Heart right ventricle (tissue), 16 donors: ENCODE data around the gene ARMC3. TPM values are rescaled to one million over a fixed set of nuclear protein-coding genes. Genes with fewer than 3 reads are reported as not detected.

Experiments used
- ATAC-seq, 8 donors: fragments of 200-7000 bp; cut with Tn5 transposase; one replicate each; pipeline ENCODE4 v1.9.1; 2020; ENCODE audit warnings: mild to moderate bottlenecking in 8 of 8, moderate library complexity in 8 of 8, moderate number of reproducible peaks in 1 of 8
- DNase-seq, 2 donors: peaks; one replicate each; pipeline ENCODE4 v3.0.0-alpha.2; 2020
- H3K27ac ChIP-seq, 10 donors: fragments of 200-600 bp; sonication (generic) in 2 of 10; one replicate each; pipeline versions ENCODE4 v1.5.0 to v1.8.0; 2020 to 2022; ENCODE audit warnings: mild to moderate bottlenecking in 3 of 10
- H3K27me3 ChIP-seq, 7 donors: fragments of 200-600 bp; one replicate each; pipeline ENCODE4 v1.8.0; 2021 to 2022; ENCODE audit warnings: mild to moderate bottlenecking in 2 of 7
- H3K36me3 ChIP-seq, 9 donors: fragments of 200-600 bp; sonication (generic) in 1 of 9; one replicate each; pipeline versions ENCODE4 v1.5.0 to v1.8.0; 2020 to 2022; ENCODE audit warnings: mild to moderate bottlenecking in 2 of 9
- H3K4me1 ChIP-seq, 9 donors: fragments of 200-600 bp; sonication (generic) in 1 of 9; one replicate each; pipeline versions ENCODE4 v1.5.0 to v1.8.0; 2020 to 2022; ENCODE audit warnings: mild to moderate bottlenecking in 4 of 9
- H3K4me3 ChIP-seq, 10 donors: fragments of 200-600 bp; sonication (generic) in 2 of 10; one replicate each; pipeline versions ENCODE4 v1.5.0 to v1.8.0; 2020 to 2022; ENCODE audit warnings: mild to moderate bottlenecking in 7 of 10, moderate library complexity in 2 of 10
- H3K9me3 ChIP-seq, 11 donors: fragments of 200-600 bp in 10 of 11; sonication (generic) in 2 of 11; one replicate each; pipeline versions ENCODE4 v1.5.0 to v1.8.0; 2013 to 2022; ENCODE audit warnings: mild to moderate bottlenecking in 2 of 11, control low read depth in 1 of 11, moderate library complexity in 1 of 11
- WGBS, 2 donors: extraction: QIAGEN DNeasy Blood & Tissue Kit; methylation state at CpG; one replicate each; pipeline ENCODE4 v1.1.7; 2013; ENCODE audit warnings: inconsistent platforms in 1 of 2; 5-methylcytosine and 5-hydroxymethylcytosine counted together
- intact Hi-C, 10 donors: fragments of 100-400 bp; cut with DNase I; formaldehyde crosslinking; loops; one replicate each; pipeline versions ENCODE4 v1.11.1 to v1.14.2; 2022
- polyA plus RNA-seq, 2 donors: library from polyadenylated mRNA; stranded (reverse); fragments of 200-250 nt; gene quantifications; one replicate each; pipeline ENCODE4 v1.2.3, GENCODE V29; 2013
- total RNA-seq, 10 donors: library from RNA; stranded (reverse); fragmentation: NEBNext Ultra II Directional in 3 of 10; extraction: Animal tissue kit (Norgen Biotek cat#: 25700) in 3 of 10; gene quantifications; one replicate each; pipeline versions ENCODE4 v1.2.1 to v1.2.4, GENCODE V29; 2021 to 2023
- TF ChIP-seq, protein P1 (sequence below), 9 donors: fragments of 200-600 bp; sonication (generic) in 2 of 9; IDR thresholded peaks; one replicate each; pipeline versions ENCODE4 v1.5.0 to v1.8.0; 2021 to 2022; ENCODE audit warnings: antibody characterized with exemption in 9 of 9, mild to moderate bottlenecking in 5 of 9, moderate library complexity in 1 of 9
- donor health status: Arrhythmogenic right ventricular cardiomyopathy.
- donor health status: ischemic (EF 13 %, LVEDD 7.1; RV severe dilation, severe dysfunction).
- donor health status: healthy with polysubstance abuse.
- donor health status: DM: no; HTN: yes; CAD: no.
- donor health status: DM: no; HTN: no; CAD: no.
- donor health status: ischemic (EF 25% LVEDD 6.9; RV normal size, moderate dysfunction).
- donor health status: ischemic (EF 25% LVEDD 5.7; RV mildly dilated, moderate dysfunction).
- donor health status: healthy.
- donor health status: DM: yes; HTN: yes; CAD: no.
- donor health status: Ischemic cardiomyopathy.
- donor health status: ischemic (EF 35%, LVEDD 5.7; RV mildly dilated, moderate dysfunction).
- donor health status: nonischemic (EF 11% LVEDD 7.7; RV severe dilation, severe dysfunction).
- donor health status: DM: yes; HTN: yes; CAD: no.
- donor health status: PGD.
- donor health status: ischemic (EF 29% LVEDD 5.4; RV normal size, mild dysfunction).
- donor health status: nonischemic (EF 23%, LVEDD 6.1; RV moderate dilation, normal function).

Gene ARMC3
- total and polyA plus RNA-seq, 12 donors = not detected

DNA sequence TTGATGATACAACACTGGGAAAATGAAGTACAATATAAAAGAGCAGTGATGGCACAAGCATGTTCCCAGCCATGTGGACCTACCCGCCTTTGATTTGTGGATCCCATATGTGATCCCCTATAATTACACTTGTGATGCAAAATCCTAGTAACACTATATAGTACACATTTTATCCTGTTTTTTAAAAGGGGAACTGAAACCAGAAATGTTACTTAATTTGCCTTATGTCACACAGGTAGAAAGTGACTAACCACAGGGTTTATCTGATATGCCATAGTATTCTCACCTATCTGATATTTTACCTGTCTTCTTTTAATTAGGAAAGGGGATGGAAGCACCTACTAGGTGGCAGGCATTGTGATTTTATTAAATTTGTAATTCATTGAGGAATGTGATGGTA is 35.0 kb downstream of the ARMC3 start:
- DNase-seq (no peak), ATAC-seq (no peak)
- Histone ChIP-seq H3K27ac (no peak overlapping the region), H3K27me3 (no peaks in the 10 kb centered on the region), H3K4me3 (no peak overlapping the region), H3K36me3 (no peaks in the 10 kb centered on the region), H3K4me1 (peaks cover 0 to under 1% (median 0%) of the 10 kb centered on the region in 9 donors), H3K9me3 (peaks cover 0 to 5% (median 0%) of the 10 kb centered on the region in 11 donors)
- TF ChIP-seq, protein P1, sequence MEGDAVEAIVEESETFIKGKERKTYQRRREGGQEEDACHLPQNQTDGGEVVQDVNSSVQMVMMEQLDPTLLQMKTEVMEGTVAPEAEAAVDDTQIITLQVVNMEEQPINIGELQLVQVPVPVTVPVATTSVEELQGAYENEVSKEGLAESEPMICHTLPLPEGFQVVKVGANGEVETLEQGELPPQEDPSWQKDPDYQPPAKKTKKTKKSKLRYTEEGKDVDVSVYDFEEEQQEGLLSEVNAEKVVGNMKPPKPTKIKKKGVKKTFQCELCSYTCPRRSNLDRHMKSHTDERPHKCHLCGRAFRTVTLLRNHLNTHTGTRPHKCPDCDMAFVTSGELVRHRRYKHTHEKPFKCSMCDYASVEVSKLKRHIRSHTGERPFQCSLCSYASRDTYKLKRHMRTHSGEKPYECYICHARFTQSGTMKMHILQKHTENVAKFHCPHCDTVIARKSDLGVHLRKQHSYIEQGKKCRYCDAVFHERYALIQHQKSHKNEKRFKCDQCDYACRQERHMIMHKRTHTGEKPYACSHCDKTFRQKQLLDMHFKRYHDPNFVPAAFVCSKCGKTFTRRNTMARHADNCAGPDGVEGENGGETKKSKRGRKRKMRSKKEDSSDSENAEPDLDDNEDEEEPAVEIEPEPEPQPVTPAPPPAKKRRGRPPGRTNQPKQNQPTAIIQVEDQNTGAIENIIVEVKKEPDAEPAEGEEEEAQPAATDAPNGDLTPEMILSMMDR (IDR thresholded peaks at IDR 0.05) = no peak
- 93 to 96% methylated on average over 1 of the region's 1 CpG for WGBS, 2 donors
- intact Hi-C loops = no loop called here

DNA sequence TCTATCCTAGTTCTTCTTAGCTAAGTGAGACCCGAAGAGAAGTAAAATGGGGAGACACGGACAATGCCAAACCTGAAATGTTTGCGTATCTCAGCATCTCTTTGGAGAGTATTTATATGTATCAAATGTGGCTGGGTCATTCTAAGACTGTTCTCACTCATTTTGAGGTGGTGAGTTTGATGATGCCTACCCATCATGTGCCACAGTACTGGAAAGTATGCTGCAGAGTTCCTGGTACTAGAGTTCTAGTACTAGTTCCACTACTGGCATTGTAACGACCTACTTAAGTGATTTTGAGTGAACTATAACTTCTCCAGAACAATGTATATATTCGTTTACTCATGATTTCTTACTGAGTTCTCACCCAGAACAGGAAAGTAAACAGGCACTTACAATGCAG is 41.9 kb downstream of the ARMC3 start:
- no peak for DNase-seq

DNA sequence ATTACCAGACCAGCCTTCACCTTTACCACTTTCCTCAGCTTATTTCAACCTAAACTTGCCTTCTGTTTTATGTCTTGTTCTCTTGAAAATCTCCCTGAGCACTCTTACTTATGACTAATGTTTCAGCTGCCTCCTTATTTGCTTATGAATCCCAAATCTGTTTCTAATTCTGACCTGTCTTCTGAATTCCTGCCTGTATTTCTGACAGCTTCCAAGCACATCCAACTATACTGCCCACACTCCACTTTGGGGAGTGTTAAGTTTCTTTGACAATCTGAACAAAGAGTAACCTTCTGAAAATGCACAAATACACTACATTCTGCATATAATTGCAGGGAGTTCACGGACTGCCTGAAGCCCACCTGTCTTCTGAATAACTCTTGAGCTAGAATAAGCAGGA is 48.7 kb downstream of the ARMC3 start:
- intact Hi-C loops = no loop called here
- 93% methylated on average over 1 of the region's 1 CpG for WGBS, 2 donors
- Histone ChIP-seq H3K27ac (no peak overlapping the region), H3K36me3 (no peaks in the 10 kb centered on the region), H3K4me3 (no peak overlapping the region), H3K4me1 (no peaks in the 10 kb centered on the region), H3K9me3 (no peaks in the 10 kb centered on the region), H3K27me3 (peaks cover 0 to 9% (median 0%) of the 10 kb centered on the region in 7 donors)
- DNase-seq (no peak), ATAC-seq (no peak)
- TF ChIP-seq, protein P1 (IDR thresholded peaks at IDR 0.05) = no peak

More for the DNA sequence above, 41.9 kb downstream of the ARMC3 start:
- no peaks in the 10 kb centered on the region for H3K9me3 ChIP-seq
- H3K4me3 ChIP-seq = no peak overlapping the region
- no peaks in the 10 kb centered on the region for H3K27me3 ChIP-seq
- WGBS, 2 donors = 88 to 89% methylated on average over 5 of the region's 5 CpGs
- intact Hi-C loops = no loop called here
- no peaks in the 10 kb centered on the region for H3K36me3 ChIP-seq
- no peak overlapping the region for H3K27ac ChIP-seq
- no peak for ATAC-seq
- TF ChIP-seq, protein P1 (IDR thresholded peaks at IDR 0.05) = no peak
- H3K4me1 ChIP-seq = peaks cover 0 to 10% (median 0%) of the 10 kb centered on the region in 9 donors

DNA sequence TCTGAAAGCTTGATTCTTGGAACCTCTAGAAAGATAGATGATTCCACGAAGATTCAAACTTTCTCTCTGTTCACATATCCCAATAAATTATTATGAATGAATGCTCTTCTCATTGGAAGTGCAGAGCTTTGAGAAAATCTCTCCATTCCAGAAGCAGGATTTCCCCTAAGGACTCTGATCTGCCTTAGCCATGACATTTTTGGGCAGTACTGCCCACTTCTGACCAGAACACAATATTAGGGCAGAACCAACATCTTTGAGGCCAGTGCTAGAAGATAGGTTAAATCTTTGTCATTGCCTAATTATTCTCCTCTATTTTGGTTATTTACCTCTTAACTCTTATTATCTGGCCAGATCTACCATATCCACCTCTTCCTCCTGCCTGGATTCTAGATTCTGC is 49.9 kb downstream of the ARMC3 start:
- ATAC-seq = no peak
- no peaks in the 10 kb centered on the region for H3K36me3 ChIP-seq
- H3K27me3 ChIP-seq = peaks cover 0 to 9% (median 0%) of the 10 kb centered on the region in 7 donors
- no peaks in the 10 kb centered on the region for H3K9me3 ChIP-seq
- intact Hi-C loops = no loop called here
- H3K4me1 ChIP-seq = no peaks in the 10 kb centered on the region
- H3K4me3 ChIP-seq = no peak overlapping the region
- 93 to 94% methylated on average over 1 of the region's 1 CpG for WGBS, 2 donors
- TF ChIP-seq, protein P1 (IDR thresholded peaks at IDR 0.05) = no peak
- no peak for DNase-seq
- no peak overlapping the region for H3K27ac ChIP-seq
